AG10803 (cell line): Measurements from ENCODE around the gene VAT1.

ENCODE experiments used
- DNase-seq: peaks from one replicate; pipeline ENCODE4 v3.0.0; 2010; ENCODE audit warnings: low read depth
- H3K4me3 ChIP-seq: 2 replicates; pipeline ENCODE4 v1.5.1; 2011; ENCODE audit warnings: mild to moderate bottlenecking, low read length, control low read depth
- CTCF ChIP-seq: conservative IDR thresholded peaks from 2 replicates; pipeline ENCODE4 v1.5.1; 2011; ENCODE audit warnings: mild to moderate bottlenecking, low read length, control low read depth, inconsistent platforms

The VAT1 gene

DNA sequence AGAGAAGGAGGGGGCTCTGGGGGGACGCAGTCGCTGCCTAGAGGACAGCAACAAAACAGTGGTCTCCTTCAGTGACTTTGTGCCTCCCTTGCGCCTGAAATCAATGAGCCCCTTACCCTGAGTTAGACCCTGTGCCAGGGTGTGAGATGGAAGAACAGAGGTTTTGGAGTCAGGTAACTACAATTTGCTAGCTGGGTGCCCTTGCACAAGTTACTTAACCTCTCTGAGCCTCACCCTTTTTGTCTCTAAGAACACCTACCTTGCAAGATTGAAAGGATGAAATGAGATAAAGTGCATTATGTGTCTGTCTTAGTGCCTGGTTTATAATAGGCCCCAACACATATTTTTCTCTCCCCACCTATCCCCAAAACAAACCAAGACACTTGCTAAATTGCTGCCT, 12.7 kb upstream of the VAT1 start:
- no peak for TF ChIP-seq CTCF
- DNase-seq, result no peak
- no peak overlapping the region for H3K4me3 ChIP-seq

DNA sequence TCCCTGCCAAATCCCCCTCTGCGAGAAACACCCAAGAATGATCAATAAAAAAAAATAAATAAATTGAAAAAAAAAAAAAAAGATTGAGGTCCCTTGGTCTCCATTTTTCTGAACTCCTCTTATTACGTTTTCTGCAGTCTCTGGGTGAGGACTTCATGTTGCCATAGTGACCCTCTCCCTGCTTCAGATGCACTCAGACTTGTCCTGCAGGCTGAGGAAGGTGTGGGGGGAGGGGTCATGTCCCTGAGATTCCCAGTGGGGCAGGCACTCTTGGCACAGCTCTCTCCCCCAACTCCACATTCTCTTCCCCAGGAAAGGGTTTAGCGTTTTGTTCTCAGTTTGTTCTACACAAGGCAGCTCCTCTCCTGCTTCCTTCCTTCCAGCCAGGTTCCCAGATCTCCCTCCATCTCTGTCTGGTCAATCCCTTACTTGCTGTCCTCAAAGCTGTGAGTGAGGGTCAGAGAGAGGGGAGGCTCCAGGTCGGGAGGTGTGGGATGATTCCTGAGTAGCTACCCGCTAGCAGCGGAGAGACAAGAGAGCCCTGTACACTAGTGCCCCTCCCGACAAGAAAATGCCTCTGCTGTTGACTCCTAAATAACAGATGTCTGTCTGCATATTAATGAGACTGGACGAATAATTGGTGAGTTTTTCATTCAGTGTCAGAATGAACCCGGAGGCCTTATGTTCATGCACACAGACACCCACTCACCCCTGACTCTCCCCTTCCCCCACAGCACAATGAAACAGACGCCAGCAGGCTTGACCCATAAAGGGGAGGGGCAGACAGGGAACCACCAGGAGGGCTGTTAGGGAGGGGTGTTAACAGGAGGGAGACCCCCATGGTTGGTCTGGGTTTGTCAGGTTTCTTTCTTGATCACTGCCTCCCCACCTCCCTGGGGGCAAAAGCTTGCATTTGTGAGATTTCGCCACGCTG, 12.0 kb upstream of the VAT1 start:
- no peak for DNase-seq

DNA sequence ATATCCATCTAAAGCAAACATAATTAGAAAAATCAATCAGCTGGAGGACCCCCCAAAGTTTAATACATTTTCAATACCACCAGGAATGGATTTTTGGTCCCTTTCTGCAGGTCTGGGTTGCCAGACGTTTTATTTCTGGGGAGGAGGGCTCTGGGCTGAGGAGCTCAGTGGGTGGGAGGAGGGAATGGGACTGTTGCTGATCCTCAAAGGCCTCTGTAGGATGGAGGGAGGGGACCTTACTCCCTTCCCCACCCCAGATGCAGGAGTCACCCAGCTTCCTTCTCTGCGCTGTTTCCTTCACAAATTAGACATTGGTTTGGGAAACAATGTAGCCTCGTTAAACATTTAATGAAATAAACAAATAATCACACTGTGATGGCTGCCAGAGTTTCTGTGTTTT, 9.5 kb upstream of the VAT1 start:
- no peak overlapping the region for H3K4me3 ChIP-seq
- DNase-seq, result no peak
- no peak for TF ChIP-seq CTCF

More for the DNA sequence above, 12.0 kb upstream of the VAT1 start:
- H3K4me3 ChIP-seq, result no peak overlapping the region
- TF ChIP-seq CTCF, result no peak

DNA sequence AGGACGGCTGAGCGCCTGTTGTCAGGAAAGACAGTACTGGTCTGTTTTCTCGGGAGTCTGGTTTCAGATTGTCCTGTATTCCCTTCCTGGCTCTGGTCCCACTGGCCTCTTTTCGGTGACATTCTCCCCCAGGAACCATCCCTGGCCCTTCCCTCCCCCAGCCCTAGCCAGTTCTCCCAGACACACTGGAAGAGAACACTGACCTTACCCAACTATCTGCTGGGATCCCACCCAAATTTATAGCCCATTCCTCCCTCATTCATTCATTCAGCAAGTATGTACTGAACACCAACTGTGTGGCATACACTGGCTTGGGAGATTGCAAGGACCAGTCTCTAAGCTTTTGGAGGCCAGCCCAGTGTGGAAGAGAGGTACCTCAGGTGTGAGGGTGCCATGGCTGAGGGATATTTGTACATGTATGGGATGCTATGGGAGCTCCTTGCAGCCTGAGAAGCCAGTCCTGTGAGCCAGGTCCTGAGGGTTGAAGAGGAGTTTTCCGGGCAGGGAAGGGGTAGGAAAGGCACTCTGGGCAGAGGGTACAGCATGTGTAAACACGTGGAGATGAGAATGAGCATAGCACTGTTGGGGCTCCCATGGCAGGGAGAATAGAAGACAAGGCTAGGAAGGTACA, 8.1 kb upstream of the VAT1 start:
- no peak overlapping the region for H3K4me3 ChIP-seq
- no peak for DNase-seq
- no peak for TF ChIP-seq CTCF

- DNase-seq, result no peak
- H3K4me3 ChIP-seq, result no peak overlapping the region
- no peak for TF ChIP-seq CTCF
Measured at GRCh38 chr17:43028221-43028861, 6.2 kb upstream of the VAT1 start.

GRCh38 chr17:43027091-43028032, 5.2 kb upstream of the VAT1 start:
- TF ChIP-seq CTCF, result no peak
- H3K4me3 ChIP-seq, result no peak overlapping the region
- no peak for DNase-seq
